Cardiac muscle cell (in vitro differentiated cells and primary cell): ENCODE measurements around the gene SNRPD2. TPM values are rescaled to one million over a fixed set of nuclear protein-coding genes. Genes with fewer than 3 reads are reported as not detected.

ENCODE experiments used
- DNase-seq, 2 donors: peaks; one replicate each; pipeline versions ENCODE4 v3.0.0 to v3.0.0-alpha.2; 2010 to 2017; ENCODE audit warnings: low read depth in 1 of 2, low spot score in 1 of 2
- H3K27ac ChIP-seq: fragments of 200-600 bp; sonication (generic); 2 replicates; pipeline ENCODE4 v1.5.1; 2016
- H3K27me3 ChIP-seq: fragments of 200-600 bp; sonication (generic); 2 replicates; pipeline ENCODE4 v1.6.0; 2016; ENCODE audit warnings: control low read depth
- H3K36me3 ChIP-seq: fragments of 200-600 bp; sonication (generic); 2 replicates; pipeline ENCODE4 v1.5.1; 2016; ENCODE audit warnings: control low read depth
- H3K4me1 ChIP-seq: fragments of 200-600 bp; sonication (generic); 2 replicates; pipeline ENCODE4 v1.8.1; 2017; ENCODE audit warnings: low read depth, mild to moderate bottlenecking, mixed run types
- H3K4me3 ChIP-seq: fragments of 200-600 bp; sonication (generic); 2 replicates; pipeline ENCODE4 v1.5.1; 2016; ENCODE audit warnings: mild to moderate bottlenecking
- H3K9me3 ChIP-seq: fragments of 200-600 bp; sonication (generic); 2 replicates; pipeline ENCODE4 v1.5.1; 2017; ENCODE audit warnings: low read depth, mild to moderate bottlenecking, control low read depth
- polyA plus RNA-seq: library from polyadenylated mRNA; unstranded; fragments of >200 nt; fragmentation: Nextera tagmentation; extraction: Ambion mirVana; gene quantifications from 2 replicates; pipeline ENCODE4 v1.2.1, GENCODE V29; 2016
- total RNA-seq: library from RNA; depleted of rRNA; stranded (reverse); fragments of >200 nt; gene quantifications from 2 replicates; pipeline ENCODE4 v1.2.3, GENCODE V29; 2016
- TF ChIP-seq, protein P1 (sequence below): IDR thresholded peaks from 2 replicates; pipeline ENCODE4 v1.5.1; 2012; ENCODE audit warnings: low read depth, mild to moderate bottlenecking, low read length

SNRPD2 gene
- total and polyA plus RNA-seq, 2 experiments from 2014 or later = 298 to 696 TPM

DNA sequence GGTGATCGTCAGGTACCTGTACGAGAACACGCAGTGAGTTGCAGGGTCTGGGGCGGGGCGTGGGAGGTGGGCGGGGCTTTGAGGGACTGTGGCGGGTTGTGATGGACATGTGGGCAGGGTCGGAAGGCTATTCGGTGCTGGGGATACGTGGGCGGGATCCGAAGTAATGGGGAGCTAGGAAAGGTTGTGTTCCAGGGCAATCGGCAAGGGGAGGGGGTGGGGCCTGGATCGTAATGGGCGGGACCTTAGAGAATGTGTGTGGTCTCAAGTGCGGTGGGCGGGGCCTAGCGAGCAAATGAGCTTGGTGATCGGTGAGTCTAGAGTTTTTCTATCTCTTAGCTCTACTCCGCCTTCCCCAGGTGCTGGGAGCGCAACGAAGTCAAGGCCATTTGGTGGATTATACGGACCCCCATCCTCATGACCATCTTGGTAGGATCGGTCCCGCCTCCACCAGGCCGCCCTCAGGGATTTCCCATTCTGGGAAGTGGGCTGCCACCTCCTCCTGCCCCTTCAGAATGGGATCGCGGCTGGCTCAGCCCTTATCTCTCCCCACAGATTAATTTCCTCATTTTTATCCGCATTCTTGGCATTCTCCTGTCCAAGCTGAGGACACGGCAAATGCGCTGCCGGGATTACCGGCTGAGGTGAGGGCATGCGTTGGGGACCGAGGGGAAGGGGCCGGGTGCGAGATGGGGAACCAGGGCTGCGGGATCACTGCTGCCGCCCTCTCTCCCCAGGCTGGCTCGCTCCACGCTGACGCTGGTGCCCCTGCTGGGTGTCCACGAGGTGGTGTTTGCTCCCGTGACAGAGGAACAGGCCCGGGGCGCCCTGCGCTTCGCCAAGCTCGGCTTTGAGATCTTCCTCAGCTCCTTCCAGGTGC is 14.2 kb downstream of the SNRPD2 start:
- H3K27me3 ChIP-seq = no peaks in the 10 kb centered on the region
- peak overlapping the region; percentile 25 for H3K4me3 ChIP-seq
- no peaks in the 10 kb centered on the region for H3K36me3 ChIP-seq
- H3K27ac ChIP-seq = no peak overlapping the region
- no peaks in the 10 kb centered on the region for H3K9me3 ChIP-seq
- TF ChIP-seq, protein P1, sequence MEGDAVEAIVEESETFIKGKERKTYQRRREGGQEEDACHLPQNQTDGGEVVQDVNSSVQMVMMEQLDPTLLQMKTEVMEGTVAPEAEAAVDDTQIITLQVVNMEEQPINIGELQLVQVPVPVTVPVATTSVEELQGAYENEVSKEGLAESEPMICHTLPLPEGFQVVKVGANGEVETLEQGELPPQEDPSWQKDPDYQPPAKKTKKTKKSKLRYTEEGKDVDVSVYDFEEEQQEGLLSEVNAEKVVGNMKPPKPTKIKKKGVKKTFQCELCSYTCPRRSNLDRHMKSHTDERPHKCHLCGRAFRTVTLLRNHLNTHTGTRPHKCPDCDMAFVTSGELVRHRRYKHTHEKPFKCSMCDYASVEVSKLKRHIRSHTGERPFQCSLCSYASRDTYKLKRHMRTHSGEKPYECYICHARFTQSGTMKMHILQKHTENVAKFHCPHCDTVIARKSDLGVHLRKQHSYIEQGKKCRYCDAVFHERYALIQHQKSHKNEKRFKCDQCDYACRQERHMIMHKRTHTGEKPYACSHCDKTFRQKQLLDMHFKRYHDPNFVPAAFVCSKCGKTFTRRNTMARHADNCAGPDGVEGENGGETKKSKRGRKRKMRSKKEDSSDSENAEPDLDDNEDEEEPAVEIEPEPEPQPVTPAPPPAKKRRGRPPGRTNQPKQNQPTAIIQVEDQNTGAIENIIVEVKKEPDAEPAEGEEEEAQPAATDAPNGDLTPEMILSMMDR = peak; percentile 41
- H3K4me1 ChIP-seq = no peaks in the 10 kb centered on the region
- peak; percentile 92 to 93 for DNase-seq

DNA sequence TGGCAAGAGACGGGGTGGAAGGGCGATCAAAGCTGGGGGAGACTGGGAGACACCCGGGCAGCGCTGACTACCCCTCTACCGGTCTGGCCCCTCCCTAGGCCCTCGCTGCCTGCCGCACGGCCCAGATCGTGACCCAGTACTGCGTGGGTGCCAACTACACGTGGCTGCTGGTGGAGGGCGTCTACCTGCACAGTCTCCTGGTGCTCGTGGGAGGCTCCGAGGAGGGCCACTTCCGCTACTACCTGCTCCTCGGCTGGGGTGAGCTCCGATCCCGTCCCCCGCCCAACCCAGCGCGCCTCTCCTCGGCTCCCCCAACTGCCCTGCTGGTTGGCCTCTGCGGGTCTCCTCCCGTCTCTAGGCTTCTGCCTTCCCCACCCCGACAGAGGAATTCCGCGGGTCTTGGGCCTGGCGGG is 14.9 kb downstream of the SNRPD2 start:
- no peak overlapping the region for H3K27ac ChIP-seq
- H3K4me1 ChIP-seq = no peaks in the 10 kb centered on the region
- H3K36me3 ChIP-seq = no peaks in the 10 kb centered on the region
- TF ChIP-seq, protein P1 = no peak
- no peaks in the 10 kb centered on the region for H3K9me3 ChIP-seq
- DNase-seq = no peak
- no peaks in the 10 kb centered on the region for H3K27me3 ChIP-seq
- peak overlapping the region; percentile 25 for H3K4me3 ChIP-seq

DNA sequence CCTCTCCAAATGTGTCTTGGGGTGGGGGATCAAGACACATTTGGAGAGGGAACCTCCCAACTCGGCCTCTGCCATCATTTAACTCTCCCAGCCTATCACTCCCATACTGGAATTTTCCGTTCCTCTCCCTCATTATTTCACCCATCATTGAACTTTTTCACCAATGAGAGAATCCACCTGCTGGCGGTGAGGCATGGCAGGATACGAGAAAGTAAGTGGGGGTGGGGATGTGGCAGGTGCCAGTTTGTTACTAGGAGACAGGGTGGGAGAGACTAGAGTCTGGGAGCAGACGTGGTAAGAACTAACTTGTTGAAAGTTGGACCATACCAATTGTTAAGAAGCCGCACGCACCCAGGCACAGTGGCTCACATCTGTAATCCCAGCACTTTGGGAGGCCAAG is 16.8 kb downstream of the SNRPD2 start:
- Histone ChIP-seq H3K4me1 (no peaks in the 10 kb centered on the region), H3K4me3 (no peak overlapping the region), H3K27ac (no peak overlapping the region), H3K9me3 (no peaks in the 10 kb centered on the region), H3K36me3 (no peaks in the 10 kb centered on the region), H3K27me3 (no peaks in the 10 kb centered on the region)
- DNase-seq = no peak
- TF ChIP-seq, protein P1 = no peak

DNA sequence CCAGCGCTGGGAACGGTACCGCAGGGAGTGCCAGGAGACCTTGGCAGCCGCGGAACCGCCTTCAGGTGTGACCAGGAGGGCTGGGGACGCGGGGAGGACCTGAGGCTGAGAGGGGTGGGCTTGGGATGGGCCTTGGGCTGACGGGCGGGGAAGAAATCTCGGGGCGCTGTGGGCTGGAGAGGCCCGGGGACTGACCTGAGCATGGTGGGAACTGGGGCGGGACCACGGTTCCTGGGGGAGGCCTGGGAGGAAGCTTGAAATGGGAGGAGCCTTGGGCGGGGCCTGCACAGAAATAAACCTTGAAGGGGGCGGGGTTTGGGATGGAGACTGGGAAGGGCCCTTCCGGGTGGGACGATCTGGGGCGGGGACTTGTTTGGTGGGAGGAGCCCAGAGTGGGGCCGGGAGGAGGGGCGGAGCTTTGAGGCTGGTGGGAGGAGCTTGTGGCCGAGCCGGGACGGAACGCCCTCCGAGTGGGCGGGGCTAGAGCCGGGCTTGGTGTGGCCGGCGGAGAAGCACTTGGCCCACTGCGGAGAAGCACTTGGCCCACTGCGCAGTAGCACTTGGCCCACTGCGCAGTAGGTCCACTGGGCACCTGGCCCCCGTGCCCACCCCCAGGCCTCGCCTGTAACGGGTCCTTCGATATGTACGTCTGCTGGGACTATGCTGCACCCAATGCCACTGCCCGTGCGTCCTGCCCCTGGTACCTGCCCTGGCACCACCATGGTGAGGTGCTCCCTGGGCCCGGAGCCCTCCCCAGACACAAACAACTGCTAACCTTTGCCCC is 20.9 kb downstream of the SNRPD2 start:
- no peaks in the 10 kb centered on the region for H3K9me3 ChIP-seq
- no peaks in the 10 kb centered on the region for H3K36me3 ChIP-seq
- peak overlapping the region; percentile 14 for H3K4me3 ChIP-seq
- H3K4me1 ChIP-seq = no peaks in the 10 kb centered on the region
- DNase-seq = peak; percentile 89 to 95
- TF ChIP-seq, protein P1 = no peak
- H3K27me3 ChIP-seq = no peaks in the 10 kb centered on the region
- no peak overlapping the region for H3K27ac ChIP-seq

DNA sequence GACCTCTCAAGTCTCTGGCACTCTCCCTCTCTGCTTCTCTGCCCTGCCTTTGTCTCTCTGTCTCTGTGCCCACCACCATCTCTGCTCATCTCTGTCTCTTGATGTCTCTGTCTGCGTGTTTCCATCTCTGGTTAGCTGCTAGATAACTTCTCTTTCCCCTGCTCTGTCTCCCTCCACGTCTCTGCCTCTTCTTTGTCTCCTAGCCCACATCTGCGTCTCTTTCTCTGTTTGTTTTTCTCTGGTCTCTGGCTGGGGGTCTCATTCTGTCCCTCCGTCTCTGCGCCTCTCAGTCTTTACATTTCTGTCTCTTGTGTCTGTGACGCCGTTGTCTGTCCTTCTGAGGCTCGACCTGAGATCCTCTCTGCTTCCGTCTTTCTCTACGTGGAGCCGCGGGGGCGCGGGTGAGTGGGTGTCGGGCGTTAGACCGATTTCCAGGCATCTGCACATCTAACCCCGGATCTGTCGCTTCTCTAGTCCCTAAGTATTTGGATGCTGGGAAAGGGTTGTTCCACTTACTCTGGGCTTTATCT is 23.3 kb downstream of the SNRPD2 start:
- TF ChIP-seq, protein P1 = no peak
- Histone ChIP-seq H3K36me3 (no peaks in the 10 kb centered on the region), H3K4me3 (peak overlapping the region; percentile 73), H3K4me1 (no peaks in the 10 kb centered on the region), H3K27ac (peak overlapping the region; percentile 7), H3K27me3 (no peaks in the 10 kb centered on the region), H3K9me3 (no peaks in the 10 kb centered on the region)
- DNase-seq = no peak
